Body of pancreas (tissue), 4 donors: ENCODE data around the gene ATF6. TPM values are rescaled to one million over a fixed set of nuclear protein-coding genes. Genes with fewer than 3 reads are reported as not detected.
A peak's percentile ranks its signal among the peaks of the same experiment; 100 is the strongest.

Source experiments
- ATAC-seq: fragments of 150-250 bp; one replicate; pipeline ENCODE4 v1.9.1; 2016
- DNase-seq, 4 donors: peaks; one replicate each; pipeline ENCODE4 v3.0.0-alpha.2; 2019
- H3K27ac ChIP-seq, 4 donors: fragments of 200-600 bp; sonication (generic); 1 replicate in 3 of 4; 2 replicates in 1 of 4; pipeline versions ENCODE4 v1.5.1 to v1.6.1; 2016 to 2019; ENCODE audit warnings: mild to moderate bottlenecking in 1 of 4, mixed read lengths in 1 of 4, moderate library complexity in 1 of 4
- H3K27me3 ChIP-seq, 2 donors: fragments of 200-600 bp; sonication (generic); one replicate each; pipeline ENCODE4 v1.6.0; 2016; ENCODE audit warnings: mild to moderate bottlenecking in 1 of 2
- H3K36me3 ChIP-seq, 2 donors: fragments of 200-600 bp; sonication (generic); replicated peaks in 1 of 2; 2 replicates each; pipeline ENCODE4 v1.5.1; 2016; ENCODE audit warnings: low read depth in 2 of 2; ENCODE audit not compliant: insufficient read depth in 1 of 2
- H3K4me1 ChIP-seq: fragments of 200-600 bp; sonication (generic); one replicate; pipeline ENCODE4 v1.6.0; 2016
- H3K4me3 ChIP-seq, 2 donors: fragments of 200-600 bp; sonication (generic); 1 replicate in 1 of 2; 2 replicates in 1 of 2; pipeline ENCODE4 v1.5.1; 2016 to 2019
- H3K9me3 ChIP-seq, 3 donors: fragments of 200-600 bp; sonication (generic); 1 replicate in 2 of 3; 2 replicates in 1 of 3; pipeline ENCODE4 v1.5.1; 2016
- CTCF ChIP-seq, 7 experiments: fragments of 450-650 bp in 4 of 7; fragments of 200-600 bp in 3 of 7; sonication (generic) in 3 of 7; IDR thresholded peaks; one replicate each; pipeline ENCODE4 v1.5.1; 2016 to 2019; ENCODE audit warnings: antibody characterized with exemption in 7 of 7
- POLR2A ChIP-seq, 3 donors: fragments of 450-650 bp; IDR thresholded peaks; one replicate each; pipeline ENCODE4 v1.6.1; 2016; ENCODE audit warnings: antibody characterized with exemption in 3 of 3, mild to moderate bottlenecking in 2 of 3
- WGBS, 2 donors: methylation state at CpG; one replicate each; pipeline ENCODE4 v1.1.5; 2017; 5-methylcytosine and 5-hydroxymethylcytosine counted together
- intact Hi-C: fragments of 100-400 bp; cut with DNase I; formaldehyde crosslinking; loops from one replicate; pipeline ENCODE4 v1.15.1; 2023
- total RNA-seq, 2 donors: library from RNA; depleted of rRNA; stranded (reverse); fragments of >200 nt; gene quantifications; one replicate each; pipeline ENCODE4 v1.1.0, GENCODE V29; 2016

ATF6 gene
- total RNA-seq, 2 donors from 2014 or later, result 12.5 to 16.3 TPM

GRCh38 chr1:161858271-161858670 is 92.2 kb downstream of the ATF6 start:
- 78 to 97% methylated on average over 1 of the region's 1 CpG for WGBS, 2 donors
- Histone ChIP-seq H3K4me1 (no peaks in the 10 kb centered on the region), H3K27me3 (no peaks in the 10 kb centered on the region), H3K36me3 (peaks cover 9 to 14% of the 10 kb centered on the region in 2 donors), H3K9me3 (no peaks in the 10 kb centered on the region), H3K4me3 (no peak overlapping the region), H3K27ac (no peak overlapping the region)
- ATAC-seq (no peak), DNase-seq (no peak)
- intact Hi-C loops, result no loop called here
- TF ChIP-seq POLR2A (IDR thresholded peaks at IDR 0.05), result no peak
- no peak for TF ChIP-seq CTCF (IDR thresholded peaks at IDR 0.05)

- ATAC-seq, result no peak
- Histone ChIP-seq H3K36me3 (peaks cover 7 to 9% of the 10 kb centered on the region in 2 donors), H3K27ac (no peak overlapping the region), H3K9me3 (no peaks in the 10 kb centered on the region), H3K4me3 (no peak overlapping the region), H3K4me1 (no peaks in the 10 kb centered on the region), H3K27me3 (no peaks in the 10 kb centered on the region)
- intact Hi-C loops, result no loop called here
- no peak for TF ChIP-seq POLR2A (IDR thresholded peaks at IDR 0.05)
- TF ChIP-seq CTCF (IDR thresholded peaks at IDR 0.05), result no peak
- no peak for DNase-seq
These were observed 97.4 kb downstream of the ATF6 start for GRCh38 chr1:161863549-161863948.

GRCh38 chr1:161864577-161864976 is 98.5 kb downstream of the ATF6 start:
- Histone ChIP-seq H3K4me3 (no peak overlapping the region), H3K27me3 (no peaks in the 10 kb centered on the region), H3K9me3 (no peaks in the 10 kb centered on the region), H3K36me3 (peaks cover 7 to 9% of the 10 kb centered on the region in 2 donors), H3K4me1 (no peaks in the 10 kb centered on the region), H3K27ac (no peak overlapping the region)
- DNase-seq (no peak), ATAC-seq (no peak)
- WGBS, 2 donors, result 91 to 92% methylated on average over 1 of the region's 1 CpG
- intact Hi-C loops, result no loop called here
- TF ChIP-seq CTCF (IDR thresholded peaks at IDR 0.05) (peak in 1 of 7 experiments; percentile 19), POLR2A (IDR thresholded peaks at IDR 0.05) (no peak)

GRCh38 chr1:161866241-161866640 is 100.1 kb downstream of the ATF6 start:
- no peak for ATAC-seq
- intact Hi-C loops, result no loop called here
- H3K9me3 ChIP-seq, result no peaks in the 10 kb centered on the region
- 88 to 92% methylated on average over 3 of the region's 3 CpGs for WGBS, 2 donors
- TF ChIP-seq CTCF (IDR thresholded peaks at IDR 0.05) (no peak), POLR2A (IDR thresholded peaks at IDR 0.05) (no peak)
- no peak overlapping the region for H3K4me3 ChIP-seq
- no peaks in the 10 kb centered on the region for H3K27me3 ChIP-seq
- DNase-seq, result no peak
- peaks cover 0 to 4% of the 10 kb centered on the region in 2 donors for H3K36me3 ChIP-seq
- H3K4me1 ChIP-seq, result no peaks in the 10 kb centered on the region
- no peak overlapping the region for H3K27ac ChIP-seq

GRCh38 chr1:161868832-161869231 is 102.7 kb downstream of the ATF6 start:
- no peaks in the 10 kb centered on the region for H3K4me1 ChIP-seq
- no peaks in the 10 kb centered on the region for H3K27me3 ChIP-seq
- peaks cover 0 to 4% of the 10 kb centered on the region in 2 donors for H3K36me3 ChIP-seq
- no peaks in the 10 kb centered on the region for H3K9me3 ChIP-seq
- ATAC-seq (no peak), DNase-seq (no peak)
- intact Hi-C loops, result no loop called here
- 29 to 42% methylated on average over 2 of the region's 2 CpGs for whole genome bisulfite sequencing, 2 donors
- H3K27ac ChIP-seq, result no peak overlapping the region
- no peak overlapping the region for H3K4me3 ChIP-seq
- TF ChIP-seq CTCF (IDR thresholded peaks at IDR 0.05) (no peak), POLR2A (IDR thresholded peaks at IDR 0.05) (no peak)
